ENCODE data around the gene FIZ1.

FIZ1 gene

DNA sequence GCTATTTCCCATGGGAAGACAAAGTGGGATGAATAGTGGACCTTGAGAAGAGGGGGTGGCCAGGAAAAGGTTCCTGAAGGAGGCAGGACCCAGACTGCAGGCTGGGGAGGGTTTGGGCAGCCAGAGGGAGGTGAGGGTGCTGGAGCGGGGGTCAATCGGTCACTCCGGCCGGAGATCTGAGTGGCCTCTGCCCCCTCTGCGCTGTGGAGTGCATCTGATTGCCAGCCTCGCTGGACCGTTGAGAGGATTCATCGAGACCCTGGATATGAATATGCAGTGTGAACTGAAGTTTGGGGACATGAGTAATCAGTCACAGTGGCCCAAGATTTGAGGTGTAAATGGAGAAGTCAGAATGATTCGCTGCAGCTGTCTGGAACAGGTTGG, 36.0 kb upstream of the FIZ1 start:
- DNase-seq, result peak; percentile 36

DNA sequence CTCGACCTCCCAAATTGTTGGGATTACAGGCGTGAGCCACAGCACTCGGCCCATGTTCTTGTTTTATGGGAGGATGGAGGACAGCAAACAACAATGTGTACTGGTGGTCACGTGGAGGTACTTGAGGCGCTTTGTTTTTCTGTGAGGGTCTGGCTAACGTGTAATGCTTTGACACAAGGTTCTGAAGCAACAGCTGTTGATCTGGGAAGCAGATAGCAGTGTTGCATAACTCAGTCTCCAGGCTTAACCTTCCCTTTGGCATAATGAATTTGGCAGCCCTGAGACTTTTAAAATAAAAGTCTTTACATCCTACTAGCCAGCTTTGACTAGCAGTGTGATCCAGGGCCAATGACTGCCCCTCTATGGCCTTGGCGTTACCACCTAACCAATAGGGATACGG, 34.5 kb upstream of the FIZ1 start:
- no peak for DNase-seq

DNA sequence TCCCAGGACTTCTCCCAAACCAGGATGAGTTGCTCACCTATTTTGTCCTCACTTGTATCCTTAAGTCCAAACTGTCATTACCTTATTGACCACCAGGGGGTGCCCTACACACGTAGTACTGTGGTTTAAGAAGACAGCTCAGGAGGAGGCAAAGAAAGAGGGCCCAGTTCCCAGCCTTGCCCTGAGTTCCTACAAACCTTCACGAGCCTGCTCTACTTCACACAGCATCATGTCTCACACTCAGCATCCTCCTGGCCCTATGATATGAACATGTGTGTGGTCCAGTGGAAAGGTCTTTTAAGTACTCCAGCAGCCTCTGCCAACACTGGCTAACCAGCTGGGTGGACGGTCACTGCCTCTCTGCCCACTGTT, 33.1 kb upstream of the FIZ1 start:
- peak; percentile 93 for DNase-seq

DNA sequence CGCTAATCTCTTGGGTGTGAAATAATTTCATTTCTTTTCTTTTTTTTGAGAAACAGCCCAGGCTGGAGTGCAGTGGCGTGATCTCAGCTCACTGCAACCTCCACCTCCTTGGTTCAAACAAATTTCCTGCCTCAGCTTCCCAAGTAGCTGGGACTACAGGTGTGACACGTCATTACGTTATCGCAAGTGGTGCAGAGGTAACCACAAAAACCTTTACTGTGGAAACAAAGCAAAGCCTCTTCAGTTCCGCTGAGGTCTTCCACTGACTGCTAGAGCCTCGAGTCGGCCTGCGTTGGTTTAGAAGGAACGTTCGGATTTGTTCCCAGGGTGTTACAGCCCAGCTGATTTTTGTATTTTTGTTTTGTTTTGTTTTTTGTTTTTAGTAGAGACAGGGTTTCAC, 27.0 kb upstream of the FIZ1 start:
- DNase-seq, result peak; percentile 82

DNA sequence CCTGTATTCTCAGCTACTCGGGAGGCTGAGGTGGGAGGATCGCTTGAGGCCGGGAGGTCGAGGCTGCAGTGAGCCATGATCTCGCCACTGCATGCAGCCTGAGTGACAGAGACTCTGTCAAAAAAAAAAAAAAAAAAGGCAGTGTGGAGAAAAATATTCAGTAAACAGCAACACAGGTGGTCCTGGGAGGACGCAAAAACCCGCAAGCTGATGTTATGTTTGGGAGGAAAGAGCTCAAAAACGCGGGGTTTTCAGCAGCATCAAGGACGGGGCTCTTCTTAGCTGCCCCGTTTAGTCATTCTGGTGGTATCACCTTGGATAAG, 25.6 kb upstream of the FIZ1 start:
- DNase-seq, result no peak

DNA sequence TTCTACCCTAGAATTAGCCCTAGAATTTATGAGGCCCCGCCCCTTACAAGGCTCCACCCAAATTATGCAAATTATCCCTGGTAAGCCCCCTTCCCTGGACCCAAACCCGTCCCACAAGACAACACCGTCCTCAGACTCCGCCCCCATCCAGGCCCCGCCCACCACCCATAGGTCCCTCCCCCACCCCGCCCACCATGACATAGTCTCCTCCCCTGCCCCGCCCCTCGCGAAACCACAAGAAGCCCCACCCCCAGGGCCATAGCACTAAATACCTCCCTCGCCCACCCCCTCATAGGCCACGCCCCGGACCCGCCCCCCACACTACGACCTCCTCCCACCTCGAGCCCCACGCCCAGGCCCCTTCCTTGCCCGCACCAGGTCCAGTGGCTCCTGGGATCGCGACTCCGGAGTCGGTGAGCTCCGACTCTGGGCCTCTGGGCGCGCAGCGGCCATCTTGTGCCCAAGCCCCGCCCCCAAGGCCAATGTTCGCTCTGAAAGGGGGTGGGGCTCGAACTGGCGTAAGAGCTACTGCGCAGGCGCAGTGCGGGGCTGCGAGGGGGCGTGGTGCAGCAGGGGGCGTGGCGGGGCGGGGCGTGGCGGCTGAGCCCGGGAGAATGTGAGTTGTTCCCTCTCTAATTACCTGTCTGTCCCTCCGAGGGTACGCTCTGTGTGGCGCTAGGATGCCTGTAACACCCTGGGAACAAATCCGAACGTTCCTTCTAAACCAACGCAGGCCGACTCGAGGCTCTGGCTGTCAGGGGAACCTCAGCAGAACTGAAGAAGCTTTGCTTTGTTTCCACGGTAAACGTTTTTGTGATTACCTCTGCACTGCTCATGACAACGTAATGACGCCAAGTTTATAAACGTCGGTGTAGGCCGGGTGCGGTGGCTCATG, 25.0 kb upstream of the FIZ1 start, which contains the start of gene ZNF784:
Gene ZNF784, minus strand, starts transcription at position 458 of the 895 bp plus-strand sequence. Its CDS starts 5 bp downstream, at position 453.
- peak; percentile 92 for DNase-seq

DNA sequence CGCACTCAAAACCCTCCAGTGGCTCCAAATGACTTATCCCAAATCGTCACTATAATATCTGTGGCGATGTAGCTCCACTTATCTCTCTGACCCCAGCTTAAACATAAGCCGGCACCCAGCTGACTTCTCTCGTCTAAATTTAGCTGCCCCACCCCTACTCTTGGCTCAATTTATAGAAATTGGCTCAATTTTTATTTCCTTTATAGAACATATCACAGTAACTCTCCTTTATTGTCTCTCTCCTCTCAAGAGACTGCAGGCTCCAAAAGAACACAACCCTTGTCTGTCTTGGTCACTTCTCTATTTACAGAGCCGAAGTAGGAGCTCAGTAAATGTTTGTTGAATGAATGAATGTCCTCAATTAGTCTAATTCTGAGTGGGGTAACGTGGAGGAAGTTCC, 24.2 kb upstream of the FIZ1 start:
- no peak for DNase-seq

DNA sequence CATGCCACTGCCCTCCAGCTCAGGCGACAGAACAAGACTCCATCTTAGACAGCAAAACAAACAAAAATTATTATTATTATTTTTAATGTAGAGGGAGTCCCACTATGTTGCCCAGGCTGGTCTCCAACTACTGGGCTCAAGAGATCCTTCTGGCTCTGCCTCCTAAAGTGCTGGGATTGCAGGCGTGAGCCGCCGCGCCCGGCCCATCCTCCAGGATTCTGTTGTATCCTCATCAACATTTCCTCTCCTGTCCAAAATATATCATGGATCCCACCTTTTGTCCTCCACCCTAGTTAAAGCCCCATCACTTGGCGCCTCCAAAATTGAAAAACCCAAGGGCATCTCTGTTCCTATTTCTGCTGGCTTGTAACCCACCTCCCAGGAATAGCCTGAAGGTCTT, 23.8 kb upstream of the FIZ1 start:
- DNase-seq, result no peak

DNA sequence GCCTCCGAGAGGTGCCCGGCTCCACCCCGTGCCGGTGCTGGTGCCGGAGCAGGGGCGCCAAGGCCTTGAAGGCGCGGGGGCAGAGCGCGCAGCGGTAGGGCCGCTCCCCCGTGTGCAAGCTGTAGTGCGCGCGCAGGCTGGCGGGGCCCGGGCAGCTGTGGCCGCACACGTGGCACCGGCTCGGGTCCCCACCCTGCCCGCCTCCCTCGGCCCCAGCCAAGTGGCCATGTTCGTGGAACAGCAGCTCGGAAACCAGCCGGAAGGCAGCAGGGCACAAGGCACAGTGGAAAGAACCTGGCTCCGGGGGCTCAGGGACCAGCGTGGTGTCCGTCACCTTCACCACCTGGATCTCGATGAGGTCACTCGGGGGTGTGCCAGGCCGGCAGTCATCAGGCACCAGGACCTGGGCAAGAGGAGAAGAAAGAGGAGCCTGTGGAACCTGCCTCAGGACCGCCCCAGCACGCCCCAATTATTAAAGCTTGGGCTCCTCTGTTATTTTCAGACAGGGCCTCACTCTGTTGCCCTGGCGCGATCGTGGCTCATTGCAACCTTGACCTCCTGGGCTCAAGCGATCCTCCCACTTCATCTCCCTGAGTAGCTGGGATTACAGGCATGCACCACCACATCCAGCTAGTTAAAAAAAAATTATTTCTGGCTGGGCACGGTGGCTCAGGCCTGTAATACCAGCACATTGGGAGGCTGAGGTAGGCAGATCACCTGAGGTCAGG, 23.1 kb upstream of the FIZ1 start:
- DNase-seq, result no peak

DNA sequence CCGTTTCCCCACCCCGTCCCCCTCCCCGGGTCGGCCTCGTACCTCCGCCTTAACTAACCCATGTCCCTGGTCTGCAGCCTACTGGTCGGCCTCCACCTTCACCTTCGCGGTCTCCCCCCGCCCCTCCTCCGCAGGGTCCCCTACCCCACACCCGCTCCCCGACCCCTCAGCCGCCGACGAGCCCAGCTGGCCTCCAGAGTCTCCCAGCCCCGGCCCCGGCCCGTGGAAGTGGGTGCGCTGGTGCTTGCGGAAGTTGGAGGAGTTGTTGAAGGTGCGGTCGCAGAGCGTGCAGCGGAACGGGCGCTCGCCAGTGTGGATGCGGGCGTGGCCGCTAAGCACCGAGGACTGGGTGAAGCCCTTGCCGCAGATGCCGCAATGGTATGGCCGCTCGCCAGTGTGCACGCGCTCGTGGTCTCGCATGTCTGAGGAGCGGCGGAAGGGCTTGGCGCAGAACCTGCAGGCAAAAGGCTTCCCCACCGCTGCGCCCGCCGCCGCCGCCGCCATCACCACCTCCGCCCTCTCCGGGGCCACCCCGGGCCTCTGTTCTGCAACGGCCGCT, 22.4 kb upstream of the FIZ1 start:
- DNase-seq, result no peak

DNA sequence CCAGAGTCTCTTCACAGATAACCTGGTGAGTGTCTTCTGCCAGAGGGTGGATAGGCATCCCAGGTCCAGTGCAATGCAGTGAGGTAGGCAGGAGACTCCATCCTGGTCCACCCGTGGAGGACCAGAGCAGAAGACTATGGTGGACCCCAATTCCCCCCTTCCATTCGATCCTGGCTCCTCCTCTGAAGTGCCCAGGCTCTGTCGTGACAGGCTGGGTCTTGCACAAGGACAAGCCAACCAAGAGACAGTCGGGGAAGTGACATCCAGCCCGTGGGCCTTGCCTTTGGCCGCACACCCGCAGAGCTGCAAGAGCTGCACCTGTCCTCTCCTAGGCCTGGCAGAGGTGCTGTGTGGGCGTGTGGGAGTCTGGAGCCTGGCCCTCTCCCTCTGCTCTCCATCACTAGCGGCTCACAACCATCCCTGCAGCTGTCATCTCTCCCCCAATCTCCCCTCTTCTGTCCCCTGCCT, 21.9 kb upstream of the FIZ1 start:
- DNase-seq, result no peak

DNA sequence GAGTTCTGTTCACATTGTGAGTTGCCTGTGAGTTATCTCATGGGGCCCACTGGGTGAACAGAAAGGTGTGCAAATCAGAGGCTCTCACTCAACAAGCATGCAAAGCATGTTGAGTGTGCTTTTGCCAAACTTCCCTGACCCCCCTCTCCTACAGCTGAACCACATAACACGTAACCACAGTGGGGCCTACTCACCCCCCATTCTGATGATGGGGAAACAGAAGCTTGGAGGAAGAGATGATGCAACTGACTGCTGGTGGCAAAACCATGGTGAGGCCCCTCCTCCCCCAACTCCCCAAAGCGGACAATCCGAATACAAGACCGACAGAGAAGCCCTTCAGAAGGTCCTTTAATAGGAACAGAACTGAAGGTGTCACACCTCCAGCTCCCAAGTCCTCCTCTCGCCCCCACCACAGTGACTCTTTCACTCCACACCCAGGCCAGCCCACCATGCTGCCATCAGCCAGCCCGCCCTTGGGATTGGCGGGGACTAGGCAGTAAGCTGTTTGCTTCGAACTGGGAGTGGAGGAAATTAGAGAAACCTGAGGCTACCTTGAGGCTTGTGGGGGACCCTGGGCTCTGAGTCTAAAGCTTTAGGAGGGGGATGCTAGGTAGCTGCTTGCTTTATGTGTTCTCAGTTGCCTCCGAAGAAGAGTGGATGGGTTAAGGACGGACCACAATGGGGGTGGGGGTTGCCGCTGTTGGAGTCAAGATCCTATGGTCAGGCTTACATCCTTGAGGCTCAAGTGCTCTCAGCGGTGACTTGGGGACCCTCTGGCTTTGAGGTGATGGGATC, 21.3 kb upstream of the FIZ1 start:
- DNase-seq, result peak; percentile 32

DNA sequence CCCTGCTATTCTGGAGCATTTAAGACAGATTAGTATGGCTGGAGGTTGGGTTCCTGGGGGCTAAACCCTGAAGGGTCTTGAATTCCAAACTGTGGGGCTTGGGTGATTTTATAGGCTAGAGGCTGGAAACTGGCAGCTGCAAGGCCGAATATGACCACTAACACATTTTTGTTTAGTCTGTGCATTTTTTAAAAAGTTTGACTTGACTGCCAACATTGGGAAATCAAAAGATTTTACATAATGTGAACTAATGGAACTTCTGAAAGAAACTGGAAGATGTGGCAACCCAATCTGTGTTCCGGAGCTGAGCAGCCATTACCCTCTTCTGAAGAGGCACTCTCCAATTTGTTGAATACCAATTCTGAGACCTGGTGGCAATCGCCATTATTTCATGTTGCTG, 20.0 kb upstream of the FIZ1 start:
- DNase-seq, result no peak

DNA sequence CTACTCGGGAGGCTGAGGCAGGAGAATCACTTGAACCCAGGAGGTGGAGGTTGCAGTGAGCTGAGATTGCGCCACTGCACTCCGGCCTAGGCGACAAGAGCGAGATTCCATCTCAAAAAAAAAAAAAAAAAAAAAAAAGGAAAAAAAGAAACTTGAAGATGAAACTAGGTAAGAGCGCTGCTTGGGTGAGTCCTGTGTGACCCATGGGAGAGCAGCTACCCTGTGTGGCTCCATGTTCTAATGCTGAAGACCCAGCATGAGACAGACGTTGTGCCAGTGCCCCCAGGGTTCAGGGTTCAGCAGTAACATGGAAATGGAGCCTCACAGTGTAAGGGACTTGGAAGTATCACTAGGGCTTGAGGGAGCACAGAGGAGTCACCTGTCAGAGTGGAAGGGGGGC, 19.1 kb upstream of the FIZ1 start:
- DNase-seq, result no peak

DNA sequence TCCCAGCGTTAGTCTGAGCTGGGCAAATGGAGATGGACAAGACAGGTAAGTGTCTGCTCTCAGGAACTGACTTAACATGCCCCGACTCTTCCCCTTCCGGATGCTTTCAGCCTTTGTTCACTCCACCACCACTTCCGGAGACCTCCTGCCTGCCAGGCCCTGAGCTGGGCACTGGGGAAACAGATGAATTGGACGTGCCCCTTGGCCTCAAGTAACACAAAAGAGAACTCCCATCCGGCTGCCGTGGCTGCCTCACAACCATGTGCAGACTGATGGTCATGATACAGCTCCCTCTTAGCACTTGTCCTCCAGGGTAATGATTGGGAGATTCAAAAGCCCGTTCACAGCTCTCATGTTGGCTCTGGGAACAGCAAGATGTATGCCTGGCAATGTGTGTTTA, 18.1 kb upstream of the FIZ1 start:
- DNase-seq, result no peak

DNA sequence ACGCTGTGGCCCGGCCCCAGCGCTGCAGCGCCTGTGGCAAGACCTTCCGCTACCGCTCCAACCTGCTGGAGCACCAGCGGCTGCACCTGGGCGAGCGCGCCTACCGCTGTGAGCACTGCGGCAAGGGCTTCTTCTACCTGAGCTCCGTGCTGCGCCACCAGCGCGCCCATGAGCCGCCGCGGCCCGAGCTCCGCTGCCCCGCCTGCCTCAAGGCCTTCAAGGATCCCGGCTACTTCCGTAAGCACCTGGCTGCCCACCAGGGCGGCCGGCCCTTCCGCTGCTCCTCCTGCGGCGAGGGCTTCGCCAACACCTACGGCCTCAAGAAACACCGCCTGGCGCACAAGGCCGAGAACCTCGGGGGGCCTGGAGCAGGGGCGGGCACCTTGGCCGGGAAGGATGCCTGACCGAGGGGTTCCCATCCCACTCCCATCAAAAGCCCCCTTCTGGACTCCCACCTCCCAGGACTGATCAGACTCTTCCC, 17.1 kb upstream of the FIZ1 start:
- no peak for DNase-seq

DNA sequence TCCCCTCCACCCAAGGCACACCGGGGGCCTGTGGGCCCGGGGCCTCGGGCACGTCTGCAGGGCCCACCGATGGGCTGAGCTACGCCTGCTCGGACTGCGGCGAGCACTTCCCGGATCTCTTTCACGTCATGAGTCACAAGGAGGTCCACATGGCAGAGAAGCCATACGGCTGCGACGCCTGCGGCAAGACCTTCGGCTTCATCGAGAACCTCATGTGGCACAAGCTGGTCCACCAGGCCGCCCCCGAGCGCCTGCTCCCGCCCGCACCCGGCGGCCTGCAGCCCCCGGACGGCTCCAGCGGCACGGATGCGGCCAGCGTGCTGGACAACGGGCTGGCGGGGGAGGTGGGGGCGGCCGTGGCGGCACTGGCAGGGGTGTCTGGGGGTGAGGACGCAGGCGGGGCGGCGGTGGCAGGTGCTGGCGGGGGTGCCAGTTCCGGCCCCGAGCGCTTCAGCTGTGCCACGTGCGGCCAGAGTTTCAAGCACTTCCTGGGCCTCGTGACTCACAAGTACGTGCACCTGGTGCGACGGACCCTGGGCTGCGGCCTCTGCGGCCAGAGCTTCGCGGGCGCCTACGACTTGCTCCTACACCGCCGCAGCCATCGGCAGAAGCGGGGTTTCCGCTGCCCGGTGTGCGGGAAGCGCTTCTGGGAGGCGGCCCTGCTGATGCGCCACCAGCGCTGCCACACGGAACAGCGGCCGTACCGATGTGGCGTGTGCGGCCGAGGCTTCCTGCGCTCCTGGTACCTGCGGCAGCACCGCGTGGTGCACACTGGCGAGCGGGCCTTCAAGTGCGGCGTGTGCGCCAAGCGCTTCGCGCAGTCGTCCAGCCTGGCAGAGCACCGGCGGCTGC, 16.5 kb upstream of the FIZ1 start:
- DNase-seq, result no peak

DNA sequence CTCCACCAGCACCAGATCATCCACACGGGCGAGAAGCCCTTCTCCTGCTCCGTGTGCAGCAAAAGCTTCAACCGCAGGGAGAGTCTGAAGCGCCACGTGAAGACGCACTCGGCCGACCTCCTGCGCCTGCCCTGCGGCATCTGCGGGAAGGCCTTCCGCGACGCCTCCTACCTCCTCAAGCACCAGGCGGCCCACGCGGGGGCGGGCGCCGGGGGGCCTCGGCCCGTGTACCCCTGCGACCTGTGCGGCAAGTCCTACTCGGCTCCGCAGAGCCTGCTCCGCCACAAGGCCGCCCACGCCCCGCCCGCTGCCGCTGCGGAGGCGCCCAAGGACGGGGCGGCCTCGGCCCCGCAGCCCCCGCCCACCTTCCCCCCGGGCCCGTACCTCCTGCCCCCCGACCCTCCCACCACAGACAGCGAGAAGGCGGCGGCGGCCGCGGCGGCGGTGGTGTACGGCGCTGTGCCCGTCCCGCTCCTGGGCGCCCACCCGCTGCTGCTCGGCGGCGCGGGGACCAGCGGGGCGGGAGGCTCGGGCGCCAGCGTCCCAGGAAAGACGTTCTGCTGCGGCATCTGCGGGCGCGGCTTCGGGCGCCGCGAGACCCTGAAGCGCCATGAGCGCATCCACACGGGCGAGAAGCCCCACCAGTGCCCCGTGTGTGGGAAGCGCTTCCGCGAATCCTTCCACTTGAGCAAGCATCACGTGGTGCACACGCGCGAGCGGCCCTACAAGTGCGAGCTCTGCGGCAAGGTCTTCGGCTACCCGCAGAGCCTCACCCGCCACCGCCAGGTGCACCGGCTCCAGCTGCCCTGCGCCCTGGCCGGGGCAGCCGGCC, 15.6 kb upstream of the FIZ1 start:
- no peak for DNase-seq

DNA sequence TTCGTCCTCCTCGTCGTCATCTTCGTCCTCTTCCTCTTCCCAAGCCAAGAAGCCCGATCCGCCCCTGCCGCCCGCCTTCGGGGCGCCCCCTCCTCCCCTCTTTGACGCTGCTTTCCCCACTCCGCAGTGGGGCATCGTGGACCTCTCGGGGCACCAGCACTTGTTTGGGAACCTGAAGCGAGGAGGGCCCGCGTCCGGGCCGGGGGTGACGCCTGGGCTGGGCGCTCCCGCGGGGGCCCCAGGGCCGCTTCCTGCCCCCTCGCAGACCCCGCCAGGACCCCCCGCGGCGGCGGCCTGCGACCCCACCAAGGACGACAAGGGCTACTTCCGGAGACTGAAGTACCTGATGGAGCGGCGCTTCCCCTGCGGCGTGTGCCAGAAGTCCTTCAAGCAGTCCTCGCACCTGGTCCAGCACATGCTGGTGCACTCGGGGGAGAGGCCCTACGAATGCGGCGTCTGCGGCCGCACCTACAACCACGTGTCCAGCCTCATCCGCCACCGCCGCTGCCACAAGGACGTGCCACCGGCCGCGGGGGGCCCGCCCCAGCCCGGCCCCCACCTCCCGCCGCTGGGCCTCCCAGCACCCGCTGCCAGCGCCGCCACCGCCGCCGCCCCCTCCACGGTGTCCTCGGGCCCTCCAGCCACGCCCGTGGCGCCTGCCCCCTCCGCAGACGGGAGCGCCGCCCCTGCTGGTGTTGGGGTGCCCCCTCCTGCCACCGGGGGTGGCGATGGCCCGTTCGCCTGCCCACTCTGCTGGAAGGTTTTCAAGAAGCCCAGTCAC, 14.8 kb upstream of the FIZ1 start:
- DNase-seq, result no peak

DNA sequence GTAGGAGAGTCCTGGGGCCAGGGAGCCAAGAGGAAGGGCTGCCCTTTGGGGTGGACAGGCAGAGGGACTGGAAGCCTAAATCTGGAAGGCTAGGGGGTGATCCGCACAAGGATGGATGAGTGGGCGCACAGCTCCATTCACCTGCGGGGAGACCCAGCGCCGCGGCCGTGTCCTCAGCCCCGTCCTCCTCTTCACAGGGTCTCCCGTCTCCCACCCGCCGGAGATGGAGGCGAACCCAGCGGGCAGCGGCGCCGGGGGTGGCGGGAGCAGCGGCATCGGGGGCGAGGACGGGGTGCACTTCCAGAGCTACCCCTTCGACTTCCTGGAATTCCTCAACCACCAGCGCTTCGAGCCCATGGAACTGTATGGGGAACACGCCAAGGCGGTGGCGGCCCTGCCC, 14.1 kb upstream of the FIZ1 start:
- DNase-seq, result no peak
